Thyroid gland (tissue), 4 donors: ENCODE data around the gene CPOX.

Source experiments
- CTCF ChIP-seq, 6 experiments: fragments of 200-600 bp in 3 of 6; fragments of 450-650 bp in 3 of 6; sonication (generic) in 3 of 6; IDR thresholded peaks; one replicate each; pipeline ENCODE4 v1.5.1; 2016 to 2019; ENCODE audit warnings: antibody characterized with exemption in 6 of 6, mild to moderate bottlenecking in 2 of 6, inconsistent platforms in 1 of 6, moderate library complexity in 1 of 6
- POLR2A ChIP-seq, 2 donors: fragments of 450-650 bp; IDR thresholded peaks; one replicate each; pipeline ENCODE4 v1.6.1; 2017; ENCODE audit warnings: antibody characterized with exemption in 2 of 2, mild to moderate bottlenecking in 2 of 2, moderate library complexity in 1 of 2

- TF ChIP-seq CTCF (IDR thresholded peaks at IDR 0.05) (no peak), POLR2A (IDR thresholded peaks at IDR 0.05) (no peak)
Observed at GRCh38 chr3:98628317-98628716, 34.9 kb upstream of the CPOX start.
